Measurements from ENCODE around the gene FAM162A.
"Not testable (repeated sequence)": the region's sequence is repeated elsewhere in the genome, so short reads cannot be mapped to it uniquely, and the experiment has no call there.

The FAM162A gene, protein sequence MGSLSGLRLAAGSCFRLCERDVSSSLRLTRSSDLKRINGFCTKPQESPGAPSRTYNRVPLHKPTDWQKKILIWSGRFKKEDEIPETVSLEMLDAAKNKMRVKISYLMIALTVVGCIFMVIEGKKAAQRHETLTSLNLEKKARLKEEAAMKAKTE

DNA sequence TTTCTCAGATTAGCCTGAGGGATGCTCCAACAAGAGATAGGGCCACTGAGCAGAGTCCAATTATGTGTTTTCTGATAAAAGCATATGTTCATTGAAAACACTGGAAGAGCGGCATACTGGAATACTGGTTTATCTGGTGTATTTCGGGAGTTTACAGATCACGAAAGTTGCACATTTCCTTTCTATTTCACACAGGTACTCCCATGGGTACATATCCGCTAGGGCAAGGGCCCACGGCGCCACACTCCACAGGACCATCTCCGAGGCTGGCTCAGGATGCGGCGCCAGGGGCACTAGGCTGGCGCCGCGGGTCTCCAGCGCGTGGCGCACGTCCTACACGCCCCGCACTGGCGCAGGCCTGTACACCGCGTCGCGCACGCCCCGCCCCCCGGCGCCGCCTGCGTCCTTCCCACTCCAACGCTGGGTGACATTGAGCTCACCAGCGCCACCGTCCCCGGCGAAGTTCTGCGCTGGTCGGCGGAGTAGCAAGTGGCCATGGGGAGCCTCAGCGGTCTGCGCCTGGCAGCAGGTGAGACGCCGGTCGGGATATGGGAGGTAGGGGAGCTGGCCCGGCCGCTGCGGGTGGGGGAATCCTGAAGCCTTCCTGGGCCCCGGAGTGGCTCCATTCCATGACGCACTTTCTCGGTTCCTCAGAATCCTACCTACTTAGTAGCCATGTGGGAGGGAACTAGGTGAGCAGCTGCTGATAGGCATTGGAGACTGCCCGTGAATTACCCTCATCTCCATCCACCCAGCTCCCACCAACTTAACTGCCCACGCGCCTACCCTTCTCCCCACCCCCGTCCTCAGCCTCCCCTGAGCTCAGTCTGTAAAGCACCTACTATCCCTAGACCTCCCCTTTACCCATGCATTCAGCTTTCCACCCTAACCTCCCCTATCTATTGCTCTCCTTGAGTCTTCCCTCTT, at the start of gene FAM162A:
Gene FAM162A, plus strand, starts transcription at position 412 of the 927 bp plus-strand sequence. Its CDS starts 84 bp downstream, at position 496.
- peak; percentile 99 for DNase-seq

DNA sequence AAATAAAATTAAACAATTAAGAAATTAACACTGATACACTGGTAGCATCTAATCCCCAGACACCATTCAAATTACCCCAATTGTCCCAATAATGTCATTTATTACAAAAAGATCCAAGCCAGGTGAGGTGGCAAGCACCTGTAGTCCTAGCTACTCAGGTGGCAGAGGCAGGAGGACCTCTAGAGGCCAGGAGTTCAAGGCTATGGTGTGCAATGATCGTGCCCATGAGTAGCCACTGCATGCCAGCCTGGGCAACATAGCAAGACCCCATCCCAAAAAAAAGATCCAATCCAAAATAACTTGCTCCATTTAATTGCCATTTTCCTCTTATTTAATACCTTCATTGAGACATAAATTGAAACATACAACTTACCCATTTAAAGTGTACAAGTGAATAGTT, 41.2 kb upstream of the FAM162A start:
- DNase-seq = no peak

DNA sequence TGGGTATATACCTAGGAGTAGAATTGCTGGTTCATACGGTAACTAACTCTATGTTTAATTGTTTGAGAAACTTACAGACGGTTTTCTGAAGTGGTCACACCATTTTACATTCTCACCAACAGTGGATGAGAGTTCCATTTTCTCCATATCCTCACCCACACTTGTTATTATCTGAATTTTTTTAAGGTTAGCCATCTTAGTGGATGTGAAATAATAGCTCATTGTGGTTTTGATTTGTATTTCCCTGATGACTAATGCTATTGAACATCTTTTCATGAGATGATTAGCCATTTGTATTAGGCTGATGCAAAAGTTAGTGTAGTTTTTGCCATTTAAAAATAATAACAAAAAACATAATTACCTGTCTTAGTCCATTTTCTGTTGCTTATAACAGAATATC, 40.3 kb upstream of the FAM162A start:
- DNase-seq = no peak

DNA sequence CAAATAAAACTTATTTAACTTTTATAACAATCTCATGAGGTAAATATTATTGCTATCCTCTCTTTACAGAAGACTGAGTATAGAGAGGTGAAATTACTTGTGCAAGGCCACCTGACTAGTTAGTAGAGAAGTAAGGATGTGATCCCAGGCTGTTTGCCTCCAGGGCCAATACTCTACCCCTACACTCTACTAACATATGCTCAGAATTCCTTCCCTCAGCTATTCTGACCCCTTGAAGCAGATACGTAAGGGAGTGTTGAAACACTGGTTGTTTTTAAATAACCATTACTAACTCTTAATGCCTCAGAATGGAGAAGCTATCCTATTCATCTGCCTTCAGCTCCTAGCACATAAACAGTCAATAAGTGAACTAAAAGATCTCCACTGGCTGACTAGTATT, 34.8 kb upstream of the FAM162A start:
- no peak for DNase-seq

DNA sequence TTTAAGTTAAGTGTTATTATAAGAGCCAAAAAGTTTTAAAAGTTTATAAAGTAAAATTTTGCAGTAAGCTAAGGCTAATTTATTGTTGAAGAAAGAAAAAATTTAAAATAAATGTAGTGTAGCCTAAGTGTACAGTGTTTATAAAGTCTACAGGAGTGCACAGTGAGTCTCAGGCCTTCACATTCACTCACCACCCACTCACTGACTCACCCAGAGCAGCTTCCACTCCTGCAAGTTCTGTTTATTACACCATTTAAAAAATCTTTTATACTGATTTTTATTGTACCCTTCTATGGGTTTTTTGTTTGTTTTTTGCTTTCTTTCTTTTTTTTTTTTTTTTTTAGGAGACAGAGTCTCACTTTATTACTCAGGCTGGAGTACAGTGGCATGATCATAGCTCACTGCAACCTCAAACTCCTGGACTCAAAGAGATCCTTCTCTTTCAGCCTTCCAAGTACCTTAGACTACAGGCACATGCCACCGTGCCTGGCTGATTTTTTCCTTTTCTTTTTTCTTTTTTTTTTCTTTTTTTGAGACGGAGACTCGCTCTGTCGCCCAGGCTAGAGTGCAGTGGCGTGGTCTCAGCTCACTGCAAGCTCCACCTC, 33.1 kb upstream of the FAM162A start:
- DNase-seq = no peak

DNA sequence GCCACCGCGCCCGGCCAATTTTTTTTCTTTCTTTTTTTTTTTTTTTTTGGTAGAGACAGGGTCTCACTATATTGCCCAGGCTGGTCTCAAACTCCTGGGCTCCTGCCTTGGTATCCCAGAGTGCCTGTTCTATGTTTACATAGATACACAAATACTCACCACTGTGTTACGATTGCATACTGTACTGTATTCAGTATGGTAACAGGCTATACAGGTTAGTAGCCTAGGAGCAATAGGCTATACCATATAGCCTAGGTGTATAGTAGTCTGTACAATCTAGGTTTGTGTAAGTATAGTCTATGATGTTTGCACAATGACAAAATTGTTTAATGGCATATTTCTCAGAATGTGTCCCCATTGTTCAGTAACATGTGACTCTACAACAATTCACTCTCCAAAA, 32.4 kb upstream of the FAM162A start:
- DNase-seq = no peak

DNA sequence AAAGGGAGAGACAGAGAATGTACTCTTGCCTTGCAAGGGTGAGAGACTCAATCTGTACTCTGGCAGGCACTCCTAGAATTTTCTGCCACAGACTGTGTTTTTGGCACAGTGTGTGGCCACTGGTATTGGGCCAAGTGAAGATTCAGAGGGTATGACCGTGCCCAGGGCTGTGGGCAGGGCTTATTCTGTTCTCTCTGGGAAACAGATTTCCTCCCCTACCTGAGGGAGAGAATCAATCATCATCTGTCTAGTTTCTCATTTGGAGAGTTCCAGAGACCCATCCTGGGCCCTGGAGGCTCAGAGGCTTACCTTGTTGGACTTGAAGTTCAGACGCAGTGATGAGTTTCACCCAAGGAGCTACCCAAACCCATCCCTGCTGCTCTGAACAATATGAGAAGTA, 30.8 kb upstream of the FAM162A start:
- DNase-seq = no peak

DNA sequence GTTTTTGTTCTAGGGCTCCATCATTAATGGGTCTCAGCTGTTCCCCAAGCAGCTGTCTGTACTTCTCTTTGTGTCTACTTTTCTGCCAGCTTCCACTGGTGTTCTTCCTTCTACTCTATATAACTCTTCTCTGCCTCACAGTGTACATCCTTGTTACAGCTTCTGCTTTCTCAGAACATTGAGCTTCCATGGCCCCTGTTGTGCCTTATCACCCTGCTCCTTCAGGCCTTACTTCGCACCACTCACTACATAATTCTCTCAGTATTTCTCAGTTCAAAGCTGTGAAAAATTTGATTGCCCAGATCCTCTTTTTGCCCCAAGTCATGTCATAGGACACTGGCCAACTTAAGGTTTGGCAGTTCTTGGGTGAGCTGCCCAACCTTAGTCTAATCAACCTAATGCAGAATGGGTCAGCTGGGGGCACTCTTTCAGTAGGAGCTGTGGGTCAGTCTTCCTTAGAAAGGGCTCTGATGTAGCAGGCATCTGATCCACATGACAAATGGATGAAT, 30.0 kb upstream of the FAM162A start:
- DNase-seq = no peak

DNA sequence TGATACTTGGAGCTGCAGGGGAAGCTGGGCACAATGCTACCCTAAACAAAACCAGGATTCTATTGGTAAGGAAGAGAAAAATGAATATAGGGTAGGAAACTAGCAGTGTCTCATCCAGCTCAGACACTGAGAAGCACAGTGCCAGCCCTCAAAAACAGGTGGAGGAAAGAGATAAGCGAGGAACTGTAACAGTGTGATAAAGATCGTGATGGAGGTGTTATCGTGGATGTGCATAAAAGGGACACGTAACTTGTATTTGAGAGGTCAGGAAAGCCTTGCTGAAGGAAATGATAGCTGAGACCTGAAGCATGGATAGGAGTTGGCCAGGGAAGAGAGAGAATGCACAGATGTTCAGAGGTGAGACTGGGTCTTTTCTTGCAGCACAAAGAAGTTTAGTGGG, 28.4 kb upstream of the FAM162A start:
- DNase-seq = no peak

DNA sequence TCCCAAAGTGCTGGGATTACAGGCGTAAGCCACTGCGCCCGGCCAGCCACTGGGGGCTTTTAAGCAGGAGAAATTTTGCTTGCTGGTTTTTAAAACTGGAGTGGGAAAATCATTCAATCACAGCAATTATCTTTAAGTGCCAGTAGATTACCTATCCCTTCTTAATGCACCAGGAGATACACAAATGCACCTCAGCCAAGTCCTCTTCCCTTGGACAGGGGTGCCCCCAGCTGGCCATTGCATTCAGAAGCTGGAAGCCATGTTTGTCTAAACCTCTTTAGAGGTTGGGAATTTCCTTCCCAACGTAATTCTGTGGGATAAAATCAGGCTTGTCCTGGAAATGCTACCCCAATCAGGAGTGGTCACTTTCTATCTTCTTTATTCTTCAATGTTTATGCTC, 27.6 kb upstream of the FAM162A start:
- peak; percentile 66 for DNase-seq

DNA sequence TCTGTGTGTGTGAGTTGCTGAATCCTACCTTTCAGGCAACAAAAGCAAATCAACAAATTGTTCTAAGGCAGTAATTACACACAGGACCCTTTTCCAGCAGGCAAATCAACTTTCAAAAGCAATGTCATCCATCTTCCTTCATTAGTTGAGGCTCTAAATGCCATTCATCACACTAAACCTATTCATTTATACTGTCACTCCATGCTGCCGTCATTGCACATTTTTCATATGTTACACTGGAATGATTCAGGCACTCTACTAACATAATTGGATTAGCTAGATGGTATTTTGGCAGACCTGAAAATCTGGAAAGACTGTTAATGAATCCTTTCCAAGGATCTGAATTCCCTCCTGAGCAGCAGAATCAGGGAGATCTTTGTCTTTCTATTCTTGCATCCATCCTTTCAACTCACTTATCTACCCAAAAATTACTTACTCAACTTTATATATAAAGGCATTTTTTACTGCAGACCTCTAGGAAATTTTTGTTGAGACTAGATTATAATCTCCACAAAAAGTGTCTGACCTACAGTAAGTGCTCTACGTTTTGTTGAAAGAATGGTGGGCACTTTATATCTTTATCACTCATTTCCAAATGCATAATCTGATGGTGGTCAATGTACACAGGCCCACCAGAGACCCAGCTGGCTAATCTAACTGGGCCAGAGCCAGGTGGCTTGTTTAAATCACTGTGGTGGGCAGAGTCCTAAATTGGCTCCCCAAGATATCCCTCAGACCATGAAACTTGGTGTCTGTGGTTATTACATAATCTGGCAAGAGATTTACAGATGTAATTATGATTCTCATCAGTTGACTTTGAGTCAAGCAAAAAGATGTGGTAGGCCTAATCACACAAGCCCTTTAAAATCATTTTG, 25.9 kb upstream of the FAM162A start:
- no peak for DNase-seq

DNA sequence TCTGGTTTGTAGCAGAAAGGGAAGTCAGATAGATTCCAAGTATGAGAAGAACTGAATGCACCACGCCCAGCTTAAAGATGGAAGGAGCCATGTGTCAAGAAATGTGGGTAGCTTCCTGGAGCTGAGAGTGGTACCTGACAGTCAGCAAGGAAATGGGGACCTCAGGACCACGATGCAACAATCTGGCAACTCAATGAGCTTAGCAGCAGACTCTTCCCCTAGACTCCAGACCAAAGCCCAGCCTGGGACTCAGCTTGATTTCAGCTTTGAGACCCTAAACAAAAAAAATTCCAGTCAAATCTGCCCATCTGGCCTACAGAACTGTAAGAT, 25.3 kb upstream of the FAM162A start:
- DNase-seq = no peak

DNA sequence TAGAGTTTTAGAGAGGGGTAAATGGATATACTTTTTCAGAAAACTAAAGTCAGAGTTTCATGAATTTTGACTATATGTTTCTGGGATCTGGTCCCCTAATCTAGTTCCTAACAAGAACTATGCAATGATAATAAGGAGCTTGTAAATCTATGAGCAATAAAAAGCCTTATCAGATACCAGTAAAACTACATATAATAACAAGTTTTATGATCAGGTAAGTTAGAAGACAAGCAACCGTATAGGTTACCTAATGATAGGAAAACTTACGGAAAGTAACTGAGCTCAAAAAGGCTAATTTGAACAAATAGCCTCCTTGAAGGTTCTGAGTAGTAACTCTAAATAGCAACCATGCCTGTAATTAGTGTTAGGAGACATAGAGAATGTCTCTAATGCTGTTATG, 22.0 kb upstream of the FAM162A start:
- DNase-seq = no peak

DNA sequence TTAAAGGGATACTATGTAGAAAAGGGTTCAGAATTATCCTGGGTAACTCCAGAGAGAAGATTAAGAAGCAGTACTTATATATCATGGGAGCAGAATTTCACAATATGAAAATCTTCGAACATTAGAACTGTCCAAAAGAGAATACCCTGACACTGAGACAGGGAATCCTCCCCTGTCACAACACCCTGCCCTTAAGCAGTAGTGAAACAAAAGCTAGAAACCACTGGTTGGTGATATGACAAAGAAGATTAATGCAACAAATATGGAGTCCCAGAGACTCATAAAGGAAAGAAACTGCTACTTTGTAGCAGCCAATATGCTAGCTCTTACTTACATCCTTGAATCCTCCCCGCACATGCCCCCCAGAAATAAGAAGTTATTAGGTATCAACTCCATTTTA, 19.5 kb upstream of the FAM162A start:
- DNase-seq = no peak

DNA sequence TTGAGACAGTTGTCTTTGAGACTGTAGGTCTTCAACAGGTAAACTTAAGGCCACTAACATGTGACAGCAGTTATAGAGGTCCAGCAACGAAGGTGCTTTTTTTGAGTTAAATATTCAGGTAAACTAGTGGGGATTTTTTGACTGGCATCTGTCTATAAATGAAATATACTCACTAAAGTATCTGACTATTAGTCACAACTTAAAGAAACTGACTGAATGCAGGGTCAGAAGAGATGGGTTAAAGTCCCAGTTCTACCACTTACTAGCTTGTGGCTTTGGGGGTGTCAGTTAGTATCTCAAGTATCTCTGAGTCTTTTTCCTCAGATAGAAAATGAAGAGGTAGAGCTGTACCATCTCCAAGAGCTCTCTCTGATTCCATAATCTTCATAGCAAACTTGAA, 18.9 kb upstream of the FAM162A start:
- no peak for DNase-seq

DNA sequence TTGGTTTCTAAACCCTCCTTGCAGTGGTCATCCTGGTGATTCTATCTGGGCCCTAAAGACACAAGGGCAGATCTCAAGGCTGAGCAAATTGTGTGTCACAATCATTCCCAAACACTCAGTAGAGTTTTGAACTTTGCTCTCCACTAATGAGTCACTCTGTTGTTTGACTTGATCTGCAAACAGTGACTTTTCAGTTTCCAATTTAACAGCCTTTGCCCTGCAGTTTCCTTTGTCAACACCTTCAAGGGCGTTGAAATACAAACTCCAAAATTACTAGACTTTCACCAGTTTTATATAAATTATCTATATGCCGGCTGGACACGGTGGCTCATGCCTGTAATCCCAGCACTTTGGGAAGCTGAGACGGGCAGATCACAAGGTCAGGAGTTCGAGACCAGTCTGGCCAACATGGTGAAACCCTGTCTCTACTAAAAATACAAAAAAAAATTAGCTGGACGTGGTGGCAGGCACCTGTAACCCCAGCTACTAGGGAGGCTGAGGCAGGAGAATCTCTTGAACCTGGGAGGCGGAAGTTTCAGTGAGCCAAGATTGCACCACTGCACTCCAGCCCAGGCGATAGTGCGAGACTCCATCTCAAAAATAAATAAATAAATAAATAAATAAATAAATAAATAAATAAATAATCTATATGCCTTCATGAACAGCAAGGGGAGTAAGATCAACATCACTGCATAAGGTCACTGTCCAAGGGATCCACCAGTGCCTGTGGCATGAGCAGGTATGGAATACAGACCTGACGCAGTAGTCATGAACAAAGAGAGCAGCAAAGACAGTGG, 18.2 kb upstream of the FAM162A start:
- DNase-seq = not testable (repeated sequence)

DNA sequence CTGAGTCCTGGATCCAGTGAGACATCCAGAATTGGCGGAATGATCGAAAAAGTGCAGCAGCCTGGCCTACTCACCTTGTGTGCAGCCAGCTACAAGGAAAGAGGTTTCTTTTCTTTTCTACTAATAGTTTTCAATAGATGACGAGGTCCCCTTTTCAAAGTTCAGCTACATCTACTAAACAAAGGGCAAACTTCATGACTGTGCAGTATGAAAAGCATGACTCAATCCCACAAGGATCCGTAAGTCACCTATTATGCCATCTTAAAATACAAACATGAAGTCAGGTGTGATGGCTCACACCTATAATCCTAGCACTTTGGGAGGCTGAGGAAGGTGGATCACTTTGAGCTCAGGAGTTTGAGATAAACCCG, 17.6 kb upstream of the FAM162A start:
- no peak for DNase-seq

DNA sequence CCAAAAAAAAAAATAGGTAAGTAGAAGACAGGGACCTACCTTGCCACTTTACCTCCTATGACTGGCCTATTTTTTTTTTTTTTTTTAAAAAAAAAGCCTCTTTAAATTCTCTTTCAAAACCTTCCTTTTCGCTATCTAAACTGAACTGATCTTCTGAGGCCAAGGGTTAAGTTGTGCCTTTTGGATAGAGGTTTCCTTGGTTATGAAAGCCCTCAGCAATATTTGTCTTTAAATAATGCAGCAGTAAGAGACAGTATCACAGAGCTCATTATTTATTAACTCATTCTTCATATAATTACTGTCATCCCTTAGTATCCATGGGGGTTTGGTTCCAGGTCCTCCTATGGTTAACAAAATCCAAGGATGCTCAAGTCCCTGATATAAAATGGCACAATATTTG, 9.9 kb upstream of the FAM162A start:
- DNase-seq = no peak

DNA sequence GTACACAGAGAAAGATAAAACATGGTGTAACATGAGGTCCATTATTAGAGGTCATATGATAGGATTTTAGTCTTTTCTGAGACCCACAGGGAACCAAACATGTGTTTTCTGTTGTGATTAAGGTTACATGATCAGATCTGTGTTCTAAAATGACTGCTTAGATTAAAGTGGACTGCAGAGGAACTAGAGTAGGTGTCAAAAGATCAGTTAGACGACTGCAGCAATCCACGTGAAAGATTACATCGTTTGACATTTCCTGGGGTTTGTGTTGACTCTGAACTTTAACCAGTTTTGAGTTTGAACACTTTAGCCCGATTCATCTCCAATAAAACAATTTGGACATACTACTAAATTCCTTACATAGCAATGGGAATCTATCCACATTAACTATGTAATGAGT, 6.0 kb upstream of the FAM162A start:
- no peak for DNase-seq

DNA sequence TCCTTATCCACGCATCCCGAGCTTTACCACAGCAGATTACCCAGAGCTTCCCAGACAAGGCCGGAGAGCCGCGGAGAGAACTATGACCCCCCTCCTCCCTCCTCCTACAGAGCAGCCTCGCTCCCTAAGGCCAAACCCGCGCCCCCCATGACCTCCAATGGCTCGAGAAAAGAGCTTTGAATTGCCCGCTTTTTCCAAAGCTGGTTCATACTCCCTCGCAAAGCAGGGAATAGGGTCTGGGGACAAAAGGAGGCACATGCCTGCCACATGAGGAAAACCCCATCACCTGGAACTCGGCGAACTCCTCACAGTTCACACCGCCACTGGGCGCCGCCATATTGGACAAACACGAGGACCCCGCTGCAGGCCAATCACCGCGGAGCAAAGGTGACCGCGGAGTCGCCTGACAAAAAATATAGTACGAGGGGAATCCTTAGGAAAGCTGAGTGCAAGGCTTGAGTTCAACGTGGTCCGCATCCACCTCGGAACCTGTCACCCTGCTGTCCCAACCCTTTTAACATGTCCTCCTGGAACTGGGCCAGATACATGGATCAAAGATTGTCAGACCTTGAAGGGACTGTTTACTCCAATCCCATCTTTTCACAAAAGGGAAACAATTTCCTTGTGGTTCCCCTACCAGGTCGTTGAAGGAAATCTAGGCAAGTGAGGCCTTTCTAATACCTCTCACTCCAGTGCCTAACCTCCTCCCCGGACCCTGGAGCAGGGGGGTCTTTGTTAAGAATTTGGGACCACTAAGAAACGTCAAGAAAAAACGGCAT, 905 bp upstream of the FAM162A start, which contains the start of gene MIX23:
Gene MIX23, minus strand, starts transcription at position 344 of the 779 bp plus-strand sequence. Its CDS starts 7 bp downstream, at position 337.
- peak; percentile 92 for DNase-seq

DNA sequence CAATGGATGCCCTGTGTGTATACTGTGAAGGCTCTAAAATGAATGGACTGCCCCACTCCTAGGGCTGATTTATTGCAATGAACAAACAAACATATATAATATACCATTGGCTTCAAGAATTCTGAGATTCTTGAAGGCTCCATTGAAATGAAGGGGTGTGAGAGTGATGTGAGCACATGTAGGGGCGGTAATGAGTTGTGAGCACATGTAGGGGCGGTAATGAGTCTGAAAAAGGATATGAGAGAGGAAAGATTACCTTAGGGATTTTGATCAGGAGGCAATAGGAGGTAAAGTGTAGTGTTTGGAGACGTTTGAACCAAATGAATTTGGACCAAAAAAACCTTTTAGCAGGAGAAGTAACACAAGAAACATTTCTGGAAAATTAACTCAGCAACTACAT, 3.7 kb downstream of the FAM162A start:
- no peak for DNase-seq

Data from COR-L47 (cell line).